ENCODE results near the gene LRRC73. TPM values are rescaled to one million over a fixed set of nuclear protein-coding genes. Genes with fewer than 3 reads are reported as not detected.
A peak's percentile ranks its signal among the peaks of the same experiment; 100 is the strongest.

LRRC73 gene
- total and polyA plus RNA-seq, 9 of the 15 experiments (the other 6 are each of a cell fraction or from before 2014, with no cell fraction given): 0.07 to 0.55 (median 0.16) TPM; not detected in 3

DNA sequence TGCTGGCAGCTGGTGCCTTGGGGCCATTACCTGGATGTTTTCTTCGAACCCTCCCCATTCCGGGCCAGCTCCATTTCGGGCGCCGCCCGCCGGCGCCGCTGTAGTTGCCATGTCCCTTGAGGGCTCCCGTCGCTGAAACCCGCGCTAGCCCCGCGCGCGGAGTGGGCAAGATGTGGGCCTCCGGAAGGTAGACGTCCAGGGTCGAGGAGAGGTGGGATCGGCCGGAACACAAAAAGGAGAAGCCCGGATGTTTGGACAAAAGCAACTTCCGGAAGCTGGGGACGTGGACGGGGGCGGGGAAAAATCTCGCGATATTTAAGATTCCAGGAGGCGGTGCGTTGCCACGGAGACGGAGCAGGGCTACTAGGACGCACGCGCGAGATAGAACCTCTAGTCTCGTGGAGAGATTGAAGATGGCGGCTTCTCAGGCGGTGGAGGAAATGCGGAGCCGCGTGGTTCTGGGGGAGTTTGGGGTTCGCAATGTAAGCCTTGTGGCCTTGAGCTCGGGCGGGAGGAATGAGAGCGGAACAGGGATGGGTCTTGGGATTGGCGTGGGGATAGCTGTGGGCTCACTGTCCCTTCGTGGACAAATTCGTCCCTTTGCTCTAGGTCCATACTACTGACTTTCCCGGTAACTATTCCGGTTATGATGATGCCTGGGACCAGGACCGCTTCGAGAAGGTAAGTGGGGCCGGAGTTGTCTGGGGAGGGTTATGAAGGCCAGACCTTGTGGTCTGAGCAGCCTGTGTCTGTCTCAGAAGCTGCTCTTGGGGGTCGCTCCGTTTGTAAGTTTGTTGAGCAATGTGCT is 6.8 kb upstream of the LRRC73 start, which contains the start of the genes POLR1C and YIPF3 (continued):
- TF ChIP-seq ZBTB49 (CRISPR knock-in tag; IDR thresholded peaks at IDR 0.05; ENCODE audit: borderline replicate concordance) (no peak), GATAD2B (IDR thresholded peaks at IDR 0.05; ENCODE audit: borderline replicate concordance) (no peak), ZNF644 (tag; IDR thresholded peaks at IDR 0.05; ENCODE audit: low read depth) (no peak; the same call in 1 of the 2 replicates), ZNF24 (IDR thresholded peaks at IDR 0.05) (no peak), ZKSCAN8 (CRISPR knock-in tag; IDR thresholded peaks at IDR 0.05) (no peak), CC2D1A (IDR thresholded peaks at IDR 0.05) (no peak), ELF1 (tag; IDR thresholded peaks at IDR 0.05) (peak; percentile 93), CREB1 (IDR thresholded peaks at IDR 0.05) (no peak), CREB1 (CRISPR knock-in tag; IDR thresholded peaks at IDR 0.05) (peak; percentile 44; the same call in 1 of the 2 replicates), ZNF224 (CRISPR knock-in tag; IDR thresholded peaks at IDR 0.05) (no peak), KAT7 (CRISPR knock-in tag; IDR thresholded peaks at IDR 0.05; ENCODE audit: borderline replicate concordance) (peak; percentile 70; the same call in 1 of the 2 replicates), ATF3 (IDR thresholded peaks at IDR 0.05) (no peak), ATF3 (CRISPR knock-in tag; conservative IDR thresholded peaks at IDR 0.05) (no peak), MEF2D (tag; conservative IDR thresholded peaks at IDR 0.05; ENCODE audit: low read depth) (no peak), RAD21 (CRISPR knock-in tag; conservative IDR thresholded peaks at IDR 0.05 in 1 of 2, IDR thresholded peaks at IDR 0.05 in 1 of 2) (no peak), ZNF384 (IDR thresholded peaks at IDR 0.05; ENCODE audit: low read depth, low read length) (no peak), CREBBP (IDR thresholded peaks at IDR 0.05; ENCODE audit: low read depth, low read length) (no peak), CSDE1 (IDR thresholded peaks at IDR 0.05) (peak in 1 of 2 experiments; percentile 90; a peak in 2 of 4 replicates)
- TF ChIP-seq, protein P1, sequence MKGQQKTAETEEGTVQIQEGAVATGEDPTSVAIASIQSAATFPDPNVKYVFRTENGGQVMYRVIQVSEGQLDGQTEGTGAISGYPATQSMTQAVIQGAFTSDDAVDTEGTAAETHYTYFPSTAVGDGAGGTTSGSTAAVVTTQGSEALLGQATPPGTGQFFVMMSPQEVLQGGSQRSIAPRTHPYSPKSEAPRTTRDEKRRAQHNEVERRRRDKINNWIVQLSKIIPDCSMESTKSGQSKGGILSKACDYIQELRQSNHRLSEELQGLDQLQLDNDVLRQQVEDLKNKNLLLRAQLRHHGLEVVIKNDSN (CRISPR knock-in tag; IDR thresholded peaks at IDR 0.05): peak; percentile 55
- TF ChIP-seq, protein P2, sequence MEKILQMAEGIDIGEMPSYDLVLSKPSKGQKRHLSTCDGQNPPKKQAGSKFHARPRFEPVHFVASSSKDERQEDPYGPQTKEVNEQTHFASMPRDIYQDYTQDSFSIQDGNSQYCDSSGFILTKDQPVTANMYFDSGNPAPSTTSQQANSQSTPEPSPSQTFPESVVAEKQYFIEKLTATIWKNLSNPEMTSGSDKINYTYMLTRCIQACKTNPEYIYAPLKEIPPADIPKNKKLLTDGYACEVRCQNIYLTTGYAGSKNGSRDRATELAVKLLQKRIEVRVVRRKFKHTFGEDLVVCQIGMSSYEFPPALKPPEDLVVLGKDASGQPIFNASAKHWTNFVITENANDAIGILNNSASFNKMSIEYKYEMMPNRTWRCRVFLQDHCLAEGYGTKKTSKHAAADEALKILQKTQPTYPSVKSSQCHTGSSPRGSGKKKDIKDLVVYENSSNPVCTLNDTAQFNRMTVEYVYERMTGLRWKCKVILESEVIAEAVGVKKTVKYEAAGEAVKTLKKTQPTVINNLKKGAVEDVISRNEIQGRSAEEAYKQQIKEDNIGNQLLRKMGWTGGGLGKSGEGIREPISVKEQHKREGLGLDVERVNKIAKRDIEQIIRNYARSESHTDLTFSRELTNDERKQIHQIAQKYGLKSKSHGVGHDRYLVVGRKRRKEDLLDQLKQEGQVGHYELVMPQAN (IDR thresholded peaks at IDR 0.05; ENCODE audit: borderline replicate concordance): peak; percentile 99
- TF ChIP-seq, protein P3, sequence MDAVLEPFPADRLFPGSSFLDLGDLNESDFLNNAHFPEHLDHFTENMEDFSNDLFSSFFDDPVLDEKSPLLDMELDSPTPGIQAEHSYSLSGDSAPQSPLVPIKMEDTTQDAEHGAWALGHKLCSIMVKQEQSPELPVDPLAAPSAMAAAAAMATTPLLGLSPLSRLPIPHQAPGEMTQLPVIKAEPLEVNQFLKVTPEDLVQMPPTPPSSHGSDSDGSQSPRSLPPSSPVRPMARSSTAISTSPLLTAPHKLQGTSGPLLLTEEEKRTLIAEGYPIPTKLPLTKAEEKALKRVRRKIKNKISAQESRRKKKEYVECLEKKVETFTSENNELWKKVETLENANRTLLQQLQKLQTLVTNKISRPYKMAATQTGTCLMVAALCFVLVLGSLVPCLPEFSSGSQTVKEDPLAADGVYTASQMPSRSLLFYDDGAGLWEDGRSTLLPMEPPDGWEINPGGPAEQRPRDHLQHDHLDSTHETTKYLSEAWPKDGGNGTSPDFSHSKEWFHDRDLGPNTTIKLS (IDR thresholded peaks at IDR 0.05; ENCODE audit: borderline replicate concordance, low read depth): peak; percentile 99

All from K562 (cell line).